Smooth muscle cell (in vitro differentiated cells): Measurements from ENCODE around the gene BMPR2. TPM values are rescaled to one million over a fixed set of nuclear protein-coding genes. Genes with fewer than 3 reads are reported as not detected.

Experiments
- DNase-seq: peaks from one replicate; lab custom pipeline; 2025; ENCODE audit not compliant: unreplicated experiment; lab: John Stamatoyannopoulos, UW
- H2AFZ ChIP-seq: fragments of 200-600 bp; sonication (generic); 2 replicates; pipeline ENCODE4 v1.6.0; 2016; ENCODE audit warnings: antibody characterized with exemption, low read depth, mild to moderate bottlenecking
- H3F3A ChIP-seq: fragments of 200-600 bp; sonication (generic); 2 replicates; pipeline ENCODE4 v1.6.0; 2017; ENCODE audit warnings: antibody characterized with exemption, low read depth
- H3K27ac ChIP-seq: fragments of 200-600 bp; sonication (generic); 2 replicates; pipeline ENCODE4 v1.5.1; 2016; ENCODE audit warnings: low read depth, mild to moderate bottlenecking
- H3K27me3 ChIP-seq: fragments of 200-600 bp; sonication (generic); 2 replicates; pipeline ENCODE4 v1.6.1; 2016; ENCODE audit warnings: low read depth, mild to moderate bottlenecking
- H3K36me3 ChIP-seq: fragments of 200-600 bp; sonication (generic); 2 replicates; pipeline ENCODE4 v1.5.1; 2016; ENCODE audit warnings: low read depth
- H3K4me1 ChIP-seq: fragments of 200-600 bp; sonication (generic); 2 replicates; pipeline ENCODE4 v1.5.1; 2016; ENCODE audit warnings: low read depth
- H3K4me2 ChIP-seq: fragments of 200-600 bp; sonication (generic); 2 replicates; pipeline ENCODE4 v1.6.0; 2016; ENCODE audit warnings: mild to moderate bottlenecking
- H3K4me3 ChIP-seq: fragments of 200-600 bp; sonication (generic); 2 replicates; pipeline ENCODE4 v1.5.1; 2016; ENCODE audit warnings: mild to moderate bottlenecking
- H3K79me2 ChIP-seq: fragments of 200-600 bp; sonication (generic); 2 replicates; pipeline ENCODE4 v1.6.0; 2016; ENCODE audit warnings: low read depth, mild to moderate bottlenecking
- H3K9ac ChIP-seq: fragments of 200-600 bp; sonication (generic); 2 replicates; pipeline ENCODE4 v1.6.0; 2016; ENCODE audit warnings: low read depth
- H3K9me3 ChIP-seq: fragments of 200-600 bp; sonication (generic); replicated peaks from 2 replicates; pipeline ENCODE4 v1.5.1; 2016; ENCODE audit warnings: low read depth
- H4K20me1 ChIP-seq: fragments of 200-600 bp; sonication (generic); 2 replicates; pipeline ENCODE4 v1.6.0; 2016; ENCODE audit warnings: low read depth
- CTCF ChIP-seq: fragments of 200-600 bp; sonication (generic); IDR thresholded peaks from 2 replicates; pipeline ENCODE4 v1.5.1; 2017; ENCODE audit warnings: borderline replicate concordance, mild to moderate bottlenecking, antibody characterized with exemption; ENCODE audit not compliant: insufficient read depth, poor library complexity, severe bottlenecking
- WGBS: methylation state at CpG from one replicate; pipeline ENCODE4 v1.1.7; 2016; ENCODE audit warnings: low lambda C conversion rate; 5-methylcytosine and 5-hydroxymethylcytosine counted together
- polyA plus RNA-seq: library from polyadenylated mRNA; unstranded; fragments of >200 nt; fragmentation: Nextera tagmentation; extraction: Ambion mirVana; gene quantifications from 2 replicates; pipeline ENCODE4 v1.2.1, GENCODE V29; 2016
- total RNA-seq: library from RNA; depleted of rRNA; stranded (reverse); fragments of >200 nt; gene quantifications from 2 replicates; pipeline ENCODE4 v1.2.3, GENCODE V29; 2014

BMPR2 gene
- total and polyA plus RNA-seq, 2 experiments from 2014 or later = 21.5 to 70.9 TPM

GRCh38 chr2:202375033-202375608, 1.0 kb upstream of the BMPR2 start:
- Histone ChIP-seq H3K9ac (peak overlapping the region; percentile 94), H3K36me3 (no peaks in the 10 kb centered on the region), H3K27me3 (no peaks in the 10 kb centered on the region), H3K4me3 (peak overlapping the region; percentile 99), H4K20me1 (peaks cover 36% of the 10 kb centered on the region), H2AFZ (peak overlapping the region; percentile 63), H3F3A (peaks cover 31% of the 10 kb centered on the region), H3K4me1 (peaks cover 19% of the 10 kb centered on the region), H3K9me3 (no peaks in the 10 kb centered on the region), H3K4me2 (peak overlapping the region; percentile 92), H3K79me2 (peaks cover 36% of the 10 kb centered on the region), H3K27ac (peak overlapping the region; percentile 99)
- DNase-seq = peak; percentile 43
- no peak for TF ChIP-seq CTCF
- WGBS = 2% methylated on average over 33 of the region's 33 CpGs

- H3K27me3 ChIP-seq = no peaks in the 10 kb centered on the region
- WGBS = 2% methylated on average over 47 of the region's 69 CpGs
- peak overlapping the region; percentile 17 for H2AFZ ChIP-seq
- TF ChIP-seq CTCF = no peak
- DNase-seq = peak; percentile 50
- peaks cover 51% of the 10 kb centered on the region for H3K79me2 ChIP-seq
- no peaks in the 10 kb centered on the region for H3K9me3 ChIP-seq
- H3K4me2 ChIP-seq = peak overlapping the region; percentile 94
- H3K4me3 ChIP-seq = peak overlapping the region; percentile 99
- H4K20me1 ChIP-seq = peaks cover 51% of the 10 kb centered on the region
- H3K9ac ChIP-seq = peak overlapping the region; percentile 94
- peaks cover 22% of the 10 kb centered on the region for H3K4me1 ChIP-seq
- peak overlapping the region; percentile 99 for H3K27ac ChIP-seq
- H3F3A ChIP-seq = peaks cover 31% of the 10 kb centered on the region
- no peaks in the 10 kb centered on the region for H3K36me3 ChIP-seq
Measured at GRCh38 chr2:202376460-202377206, 506 bp downstream of the BMPR2 start.

GRCh38 chr2:202377207-202377761, 1.2 kb downstream of the BMPR2 start:
- Histone ChIP-seq H4K20me1 (peaks cover 57% of the 10 kb centered on the region), H3K4me2 (peak overlapping the region; percentile 94), H3K4me3 (peak overlapping the region; percentile 99), H3K9ac (peak overlapping the region; percentile 94), H3K27ac (peak overlapping the region; percentile 99), H3K9me3 (no peaks in the 10 kb centered on the region), H3F3A (peaks cover 31% of the 10 kb centered on the region), H3K36me3 (no peaks in the 10 kb centered on the region), H3K79me2 (peaks cover 58% of the 10 kb centered on the region), H3K4me1 (peaks cover 22% of the 10 kb centered on the region), H2AFZ (no peak overlapping the region), H3K27me3 (no peaks in the 10 kb centered on the region)
- TF ChIP-seq CTCF = no peak
- 3% methylated on average over 38 of the region's 38 CpGs for WGBS
- DNase-seq = no peak
